ENCODE measurements around the gene GPHN. TPM values are rescaled to one million over a fixed set of nuclear protein-coding genes. Genes with fewer than 3 reads are reported as not detected.

GPHN gene
- total and polyA plus RNA-seq, 2 of the 8 experiments (the other 6 are each of a cell fraction or from before 2014, with no cell fraction given): 6.0 to 16.0 TPM

DNA sequence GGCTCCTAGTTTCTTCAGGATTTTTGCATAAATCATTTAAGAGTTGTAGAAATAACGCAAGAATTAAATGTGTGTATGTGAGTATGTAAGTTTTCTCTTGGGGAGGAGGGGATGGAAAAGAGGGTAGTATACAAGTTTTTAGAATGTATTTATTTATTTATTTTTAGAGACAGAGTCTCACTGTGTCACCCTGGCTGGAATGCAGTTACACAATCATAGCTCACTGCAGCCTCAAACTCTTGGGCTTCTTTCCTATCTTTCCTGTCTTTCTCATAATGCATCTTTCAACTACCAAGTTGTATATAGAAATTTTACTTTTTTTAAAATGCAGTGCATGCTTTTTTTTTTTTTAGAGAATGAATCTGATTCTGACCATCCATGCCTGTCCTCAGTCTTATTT is 412.2 kb downstream of the GPHN start:
- Histone ChIP-seq H2BK12ac (ENCODE audit: low read depth, low read length) (no peak overlapping the region), H4K5ac (ENCODE audit: insufficient read length, low read depth, low read length) (no peak overlapping the region), H4K91ac (replicated peaks; ENCODE audit: insufficient read length, low read length) (no peak overlapping the region), H3K27ac (ENCODE audit: low read depth, low read length) (no peak overlapping the region), H2BK15ac (ENCODE audit: low read length) (no peak overlapping the region), H3K79me1 (ENCODE audit: low read depth, low read length) (no peaks in the 10 kb centered on the region), H3K18ac (ENCODE audit: extremely low read depth, low read length) (no peak overlapping the region), H2AFZ (ENCODE audit: low read length) (no peak overlapping the region), H3K27me3 (replicated peaks in 1 of 4; ENCODE audit: control insufficient read depth in 3 of 4, extremely low read depth in 1 of 4, insufficient read depth in 3 of 4, low read length in 3 of 4) (no peaks in the 10 kb centered on the region), H3K4me1 (replicated peaks in 1 of 4; ENCODE audit: control insufficient read depth in 3 of 4, insufficient read depth in 4 of 4, low read length in 3 of 4) (no peaks in the 10 kb centered on the region), H3K14ac (ENCODE audit: insufficient read length) (no peak overlapping the region), H3K23me2 (ENCODE audit: low read depth, low read length) (no peaks in the 10 kb centered on the region), H3K79me2 (ENCODE audit: control insufficient read depth in 1 of 2, insufficient read depth in 2 of 2, low read length in 2 of 2) (no peaks in the 10 kb centered on the region), H3K56ac (replicated peaks; ENCODE audit: insufficient read length, low read depth, low read length) (no peak overlapping the region), H2BK5ac (ENCODE audit: low read depth, low read length) (no peak overlapping the region), H2BK20ac (ENCODE audit: low read length) (no peak overlapping the region), H4K20me1 (replicated peaks in 1 of 2; ENCODE audit: control insufficient read depth in 1 of 2, insufficient read depth in 2 of 2, low read length in 2 of 2) (no peaks in the 10 kb centered on the region), H3K9me3 (ENCODE audit: insufficient read depth in 2 of 2, low read depth in 1 of 2, low read length in 1 of 2) (no peaks in the 10 kb centered on the region), H3K9ac (replicated peaks in 1 of 4; ENCODE audit: extremely low read depth in 1 of 4, low read depth in 3 of 4, low read length in 3 of 4) (no peak overlapping the region), H4K8ac (ENCODE audit: extremely low read depth, insufficient read depth, low read length) (no peak overlapping the region), H2BK120ac (replicated peaks; ENCODE audit: low read depth, low read length) (no peak overlapping the region), H2AK5ac (ENCODE audit: low read depth, low read length) (no peak overlapping the region), H3K4me2 (ENCODE audit: insufficient read depth in 1 of 2, low read depth in 2 of 2, low read length in 2 of 2) (no peak overlapping the region), H3K36me3 (ENCODE audit: control insufficient read depth in 2 of 4, insufficient read depth in 4 of 4, low read length in 3 of 4) (0 out of 8 replicates have a peak, but pooled peaks cover 0 to 2% (median 0%) of the 10 kb centered on the region in 4 experiments), H3K23ac (ENCODE audit: insufficient read length) (no peak overlapping the region), H3K4ac (replicated peaks; ENCODE audit: insufficient read length, low read depth, low read length) (no peak overlapping the region), H3K4me3 (ENCODE audit: extremely low read depth in 1 of 4, insufficient read depth in 2 of 4, low read depth in 3 of 4, low read length in 4 of 4) (no peak overlapping the region)
- CTCF ChIA-PET (ENCODE audit: partially characterized antibody): no interaction called here
- POLR2A ChIA-PET (ENCODE audit: partially characterized antibody): no interaction called here
- WGBS, 2 experiments (ENCODE audit: extremely low coverage in 1 of 2, insufficient coverage in 1 of 2, insufficient read length in 1 of 2, insufficient replicate concordance in 2 of 2, low coverage in 1 of 2, low lambda C conversion rate in 2 of 2, missing lambda C conversion rate in 1 of 2): 95% methylated on average over 1 of the region's 1 CpG; no CpG with 5 or more reads in 1 of the 2 experiments
- DNase-seq (ENCODE audit: low read depth in 1 of 2, low spot score in 2 of 2) (no peak), FAIRE-seq (no peak)
- TF ChIP-seq FOSL1 (IDR thresholded peaks at IDR 0.05; ENCODE audit: insufficient read depth, low read depth, low read length) (no peak), SRF (IDR thresholded peaks at IDR 0.05; ENCODE audit: low read depth, low read length) (no peak), SP2 (IDR thresholded peaks at IDR 0.05; ENCODE audit: low read length) (no peak), BRCA1 (IDR thresholded peaks at IDR 0.05; ENCODE audit: low read depth, low read length) (no peak), SIN3A (conservative IDR thresholded peaks at IDR 0.05 in 1 of 2, IDR thresholded peaks at IDR 0.05 in 1 of 2; ENCODE audit: low read depth in 1 of 2, low read length in 2 of 2) (no peak), RAD21 (IDR thresholded peaks at IDR 0.05 in 1 of 2, conservative IDR thresholded peaks at IDR 0.05 in 1 of 2; ENCODE audit: low read depth in 2 of 2, low read length in 2 of 2) (no peak)

Measured in H1 (cell line).